CD4-positive, alpha-beta memory T cell (primary cell): ENCODE measurements around the gene KLHDC7A. TPM values are rescaled to one million over a fixed set of nuclear protein-coding genes. Genes with fewer than 3 reads are reported as not detected.

Experiments
- CTCF ChIA-PET: fragments of 350-600 bp; sonication (Branson Sonifier 250); formaldehyde crosslinking; loops from one replicate; lab custom pipeline; 2021; ENCODE audit warnings: inconsistent platforms; ENCODE audit not compliant: partially characterized antibody; lab: Charles Lee
- POLR2A ChIA-PET: fragments of 350-600 bp; sonication (Branson Sonifier 250); formaldehyde crosslinking; loops from one replicate; lab custom pipeline; 2021; ENCODE audit not compliant: partially characterized antibody; lab: Charles Lee
- DNase-seq, 5 donors: peaks; one replicate each; pipeline versions ENCODE4 v3.0.0 to v3.0.0-alpha.2; 2020 to 2022; ENCODE audit warnings: mixed read lengths in 1 of 5
- H3K27ac ChIP-seq: one replicate; pipeline ENCODE4 v1.7.0; 2013; ENCODE audit warnings: low read depth, low read length
- H3K27me3 ChIP-seq: 2 replicates; pipeline ENCODE4 v1.7.0; 2013; ENCODE audit warnings: mild to moderate bottlenecking, low read length, moderate library complexity; ENCODE audit not compliant: insufficient read depth
- H3K36me3 ChIP-seq: 2 replicates; pipeline ENCODE4 v1.7.0; 2013; ENCODE audit warnings: mild to moderate bottlenecking, low read length, moderate library complexity; ENCODE audit not compliant: insufficient read depth
- H3K4me1 ChIP-seq: 2 replicates; pipeline ENCODE4 v1.7.0; 2013; ENCODE audit warnings: mild to moderate bottlenecking, low read length, moderate library complexity; ENCODE audit not compliant: insufficient read depth
- H3K4me3 ChIP-seq, 2 donors: one replicate each; pipeline ENCODE4 v1.7.0; 2013; ENCODE audit warnings: low read length in 2 of 2, mild to moderate bottlenecking in 1 of 2
- H3K9me3 ChIP-seq, 2 donors: one replicate each; pipeline ENCODE4 v1.7.0; 2013; ENCODE audit warnings: low read length in 2 of 2, control low read depth in 1 of 2; ENCODE audit not compliant: control insufficient read depth in 1 of 2
- H3K27ac Mint-ChIP-seq, 7 donors: one replicate each; pipeline ENCODE4 v1.8.0; 2020 to 2021; ENCODE audit warnings: mixed read lengths in 7 of 7, mild to moderate bottlenecking in 6 of 7, inconsistent platforms in 3 of 7, moderate library complexity in 3 of 7
- H3K27me3 Mint-ChIP-seq, 2 donors: one replicate each; pipeline ENCODE4 v1.8.0; 2020 to 2021; ENCODE audit warnings: mixed read lengths in 2 of 2
- H3K36me3 Mint-ChIP-seq, 2 donors: one replicate each; pipeline ENCODE4 v1.8.0; 2020 to 2021; ENCODE audit warnings: mixed read lengths in 2 of 2, inconsistent platforms in 1 of 2, mild to moderate bottlenecking in 1 of 2
- H3K4me1 Mint-ChIP-seq, 4 donors: one replicate each; pipeline ENCODE4 v1.8.0; 2020 to 2021; ENCODE audit warnings: mixed read lengths in 4 of 4, mild to moderate bottlenecking in 1 of 4
- H3K4me3 Mint-ChIP-seq, 8 donors: one replicate each; pipeline ENCODE4 v1.8.0; 2020 to 2021; ENCODE audit warnings: mixed read lengths in 8 of 8, mild to moderate bottlenecking in 7 of 8, moderate library complexity in 6 of 8, inconsistent platforms in 3 of 8
- H3K9me3 Mint-ChIP-seq, 8 donors: one replicate each; pipeline ENCODE4 v1.8.0; 2020 to 2021; ENCODE audit warnings: mixed read lengths in 8 of 8, mild to moderate bottlenecking in 5 of 8, inconsistent platforms in 3 of 8, moderate library complexity in 1 of 8
- intact Hi-C: fragments of 100-400 bp; cut with micrococcal nuclease; formaldehyde crosslinking; loops from one replicate; pipeline ENCODE4 v1.15.1; 2023
- polyA plus RNA-seq, 2 donors: library from polyadenylated mRNA; unstranded; fragments of 300-500 nt; fragmentation: Illumina TruSeq; gene quantifications; one replicate each; pipeline ENCODE4 v1.2.3, GENCODE V29; 2021
- total RNA-seq, 2 experiments: library from RNA; stranded (reverse); gene quantifications; one replicate each; pipeline ENCODE4 v1.2.3, GENCODE V29; 2021

KLHDC7A gene
- total and polyA plus RNA-seq, 4 experiments from 2014 or later, result not detected

GRCh38 chr1:18484276-18484675 lies 3.5 kb downstream of the KLHDC7A start:
- Mint-ChIP-seq H3K27ac (peak overlapping the region in 1 of 7 donors; percentile 17), H3K4me1 (peaks cover 0 to 4% (median 0%) of the 10 kb centered on the region in 4 donors), H3K36me3 (no peaks in the 10 kb centered on the region), H3K4me3 (no peak overlapping the region), H3K27me3 (peaks cover 9 to 16% of the 10 kb centered on the region in 2 donors), H3K9me3 (peaks cover 0 to under 1% (median 0%) of the 10 kb centered on the region in 8 donors)
- H3K27ac ChIP-seq, result no peak overlapping the region
- H3K4me3 ChIP-seq, result no peak overlapping the region
- ChIA-PET POLR2A (no interaction called here), CTCF (no interaction called here)
- H3K36me3 ChIP-seq, result no peaks in the 10 kb centered on the region
- H3K4me1 ChIP-seq, result no peaks in the 10 kb centered on the region
- intact Hi-C loops, result no loop called here
- no peaks in the 10 kb centered on the region for H3K9me3 ChIP-seq
- H3K27me3 ChIP-seq, result no peaks in the 10 kb centered on the region
- no peak for DNase-seq

- Mint-ChIP-seq H3K4me1 (peaks cover 0 to 1% (median 0%) of the 10 kb centered on the region in 4 donors), H3K27ac (no peak overlapping the region), H3K36me3 (no peaks in the 10 kb centered on the region), H3K4me3 (no peak overlapping the region), H3K27me3 (peaks cover 9 to 14% of the 10 kb centered on the region in 2 donors), H3K9me3 (peaks cover 0 to 5% (median 0%) of the 10 kb centered on the region in 8 donors)
- H3K27me3 ChIP-seq, result no peaks in the 10 kb centered on the region
- no peak overlapping the region for H3K27ac ChIP-seq
- no peaks in the 10 kb centered on the region for H3K9me3 ChIP-seq
- intact Hi-C loops, result no loop called here
- no peak overlapping the region for H3K4me3 ChIP-seq
- CTCF ChIA-PET, result no interaction called here
- H3K4me1 ChIP-seq, result no peaks in the 10 kb centered on the region
- no peaks in the 10 kb centered on the region for H3K36me3 ChIP-seq
- POLR2A ChIA-PET, result no interaction called here
- DNase-seq, result no peak
Measured at GRCh38 chr1:18484721-18485120, 4.0 kb downstream of the KLHDC7A start.

GRCh38 chr1:18485227-18485626 lies 4.5 kb downstream of the KLHDC7A start:
- Histone ChIP-seq H3K27me3 (no peaks in the 10 kb centered on the region), H3K4me3 (no peak overlapping the region), H3K9me3 (no peaks in the 10 kb centered on the region), H3K4me1 (no peaks in the 10 kb centered on the region), H3K36me3 (no peaks in the 10 kb centered on the region), H3K27ac (no peak overlapping the region)
- peaks cover 9 to 12% of the 10 kb centered on the region in 2 donors for H3K27me3 Mint-ChIP-seq
- no peak for DNase-seq
- ChIA-PET POLR2A (no interaction called here), CTCF (no interaction called here)
- no peaks in the 10 kb centered on the region for H3K4me1 Mint-ChIP-seq
- no peak overlapping the region for H3K27ac Mint-ChIP-seq
- no peak overlapping the region for H3K4me3 Mint-ChIP-seq
- H3K9me3 Mint-ChIP-seq, result peaks cover 0 to 5% (median 0%) of the 10 kb centered on the region in 8 donors
- no peaks in the 10 kb centered on the region for H3K36me3 Mint-ChIP-seq
- intact Hi-C loops, result no loop called here

- peaks cover 4% of the 10 kb centered on the region for H3K27me3 ChIP-seq
- ChIA-PET CTCF (no interaction called here), POLR2A (no interaction called here)
- H3K36me3 ChIP-seq, result no peaks in the 10 kb centered on the region
- Mint-ChIP-seq H3K27me3 (peaks cover 12 to 14% of the 10 kb centered on the region in 2 donors), H3K9me3 (peaks cover 0 to 5% (median 0%) of the 10 kb centered on the region in 8 donors), H3K4me3 (no peak overlapping the region), H3K27ac (no peak overlapping the region), H3K36me3 (no peaks in the 10 kb centered on the region), H3K4me1 (no peaks in the 10 kb centered on the region)
- no peak overlapping the region for H3K27ac ChIP-seq
- intact Hi-C loops, result no loop called here
- no peaks in the 10 kb centered on the region for H3K9me3 ChIP-seq
- no peak for DNase-seq
- H3K4me1 ChIP-seq, result no peaks in the 10 kb centered on the region
- no peak overlapping the region for H3K4me3 ChIP-seq
Measured at GRCh38 chr1:18486195-18486594, 5.5 kb downstream of the KLHDC7A start.

GRCh38 chr1:18489417-18490143 lies 8.8 kb downstream of the KLHDC7A start:
- POLR2A ChIA-PET, result no interaction called here
- no peak for DNase-seq
- no peaks in the 10 kb centered on the region for H3K4me1 Mint-ChIP-seq
- Histone ChIP-seq H3K4me1 (no peaks in the 10 kb centered on the region), H3K4me3 (no peak overlapping the region), H3K27me3 (peaks cover 4% of the 10 kb centered on the region), H3K27ac (no peak overlapping the region), H3K36me3 (no peaks in the 10 kb centered on the region), H3K9me3 (no peaks in the 10 kb centered on the region)
- H3K4me3 Mint-ChIP-seq, result no peak overlapping the region
- no peaks in the 10 kb centered on the region for H3K36me3 Mint-ChIP-seq
- H3K27me3 Mint-ChIP-seq, result peaks cover 15 to 16% of the 10 kb centered on the region in 2 donors
- H3K9me3 Mint-ChIP-seq, result peaks cover 0 to 5% (median 0%) of the 10 kb centered on the region in 8 donors
- intact Hi-C loops, result no loop called here
- CTCF ChIA-PET, result no interaction called here
- H3K27ac Mint-ChIP-seq, result no peak overlapping the region

GRCh38 chr1:18491168-18491567 lies 10.4 kb downstream of the KLHDC7A start:
- H3K36me3 Mint-ChIP-seq, result no peaks in the 10 kb centered on the region

GRCh38 chr1:18494304-18494703 lies 13.6 kb downstream of the KLHDC7A start:
- H3K4me3 Mint-ChIP-seq, result no peak overlapping the region
- no peak overlapping the region for H3K27ac Mint-ChIP-seq
- no peak overlapping the region for H3K4me3 ChIP-seq
- peaks cover 0 to 4% (median 0%) of the 10 kb centered on the region in 8 donors for H3K9me3 Mint-ChIP-seq
- no peak for DNase-seq
- intact Hi-C loops, result no loop called here
- no peaks in the 10 kb centered on the region for H3K36me3 Mint-ChIP-seq
- H3K9me3 ChIP-seq, result no peaks in the 10 kb centered on the region
- no peak overlapping the region for H3K27ac ChIP-seq
- no peaks in the 10 kb centered on the region for H3K36me3 ChIP-seq
- ChIA-PET POLR2A (no interaction called here), CTCF (no interaction called here)
- peaks cover 14 to 22% of the 10 kb centered on the region in 2 donors for H3K27me3 Mint-ChIP-seq
- H3K4me1 ChIP-seq, result no peaks in the 10 kb centered on the region
- peaks cover 4% of the 10 kb centered on the region for H3K27me3 ChIP-seq
- H3K4me1 Mint-ChIP-seq, result no peaks in the 10 kb centered on the region

More at GRCh38 chr1:18491168-18491567, 10.4 kb downstream of the KLHDC7A start:
- ChIA-PET POLR2A (no interaction called here), CTCF (no interaction called here)
- Histone ChIP-seq H3K36me3 (no peaks in the 10 kb centered on the region), H3K27me3 (peaks cover 4% of the 10 kb centered on the region), H3K4me1 (no peaks in the 10 kb centered on the region), H3K4me3 (no peak overlapping the region), H3K27ac (no peak overlapping the region), H3K9me3 (no peaks in the 10 kb centered on the region)
- Mint-ChIP-seq H3K4me1 (no peaks in the 10 kb centered on the region), H3K27me3 (peaks cover 11 to 14% of the 10 kb centered on the region in 2 donors), H3K9me3 (peaks cover 0 to 5% (median 0%) of the 10 kb centered on the region in 8 donors), H3K27ac (no peak overlapping the region), H3K4me3 (no peak overlapping the region)
- no peak for DNase-seq
- intact Hi-C loops, result no loop called here
